OCI-LY1 (cell line): Measurements from ENCODE around the gene CNEP1R1.

Experiments
- H2AFZ ChIP-seq: fragments of 200-600 bp; sonication (generic), shearing (Covaris generic); 2 replicates; pipeline ENCODE4 v1.6.0; 2014; ENCODE audit warnings: antibody characterized with exemption, mild to moderate bottlenecking, low read length
- H3F3A ChIP-seq: fragments of 200-600 bp; sonication (generic), shearing (Covaris generic); 2 replicates; pipeline ENCODE4 v1.6.0; 2014; ENCODE audit warnings: mild to moderate bottlenecking, antibody characterized with exemption, low read length, moderate library complexity; ENCODE audit not compliant: insufficient read depth
- H3K27ac ChIP-seq: fragments of 200-600 bp; sonication (generic); 2 replicates; pipeline ENCODE4 v1.5.1; 2014; ENCODE audit warnings: low read length, mixed run types, mild to moderate bottlenecking, low read depth; ENCODE audit not compliant: poor library complexity, severe bottlenecking
- H3K27me3 ChIP-seq: fragments of 200-600 bp; sonication (generic); 2 replicates; pipeline ENCODE4 v1.6.0; 2014; ENCODE audit warnings: antibody characterized with exemption, mild to moderate bottlenecking, low read length, moderate library complexity; ENCODE audit not compliant: insufficient read depth
- H3K36me3 ChIP-seq: fragments of 200-600 bp; sonication (generic); 2 replicates; pipeline ENCODE4 v1.6.1; 2014; ENCODE audit warnings: mild to moderate bottlenecking, antibody characterized with exemption, low read length, moderate library complexity, mixed read lengths; ENCODE audit not compliant: insufficient read depth
- H3K4me1 ChIP-seq: fragments of 200-600 bp; sonication (generic); 2 replicates; pipeline ENCODE4 v1.5.1; 2014; ENCODE audit warnings: mild to moderate bottlenecking, low read length, moderate library complexity; ENCODE audit not compliant: insufficient read depth, severe bottlenecking
- H3K4me2 ChIP-seq: fragments of 200-600 bp; sonication (generic), shearing (Covaris generic); 2 replicates; pipeline ENCODE4 v1.6.1; 2014; ENCODE audit warnings: low read length
- H3K4me3 ChIP-seq: fragments of 200-600 bp; sonication (generic); 2 replicates; pipeline ENCODE4 v1.5.1; 2014; ENCODE audit warnings: low read length, low read depth, mild to moderate bottlenecking, mixed read lengths; ENCODE audit not compliant: poor library complexity, severe bottlenecking
- H3K79me2 ChIP-seq: fragments of 200-600 bp; shearing (Covaris generic); 2 replicates; pipeline ENCODE4 v1.6.1; 2016; ENCODE audit warnings: mixed run types, low read length, mixed read lengths; ENCODE audit not compliant: insufficient read depth
- H3K9ac ChIP-seq: fragments of 200-600 bp; sonication (generic), shearing (Covaris generic); 2 replicates; pipeline ENCODE4 v1.6.1; 2014; ENCODE audit warnings: mild to moderate bottlenecking, low read length, mixed read lengths
- H3K9me2 ChIP-seq: fragments of 200-600 bp; sonication (generic), shearing (Covaris generic); 2 replicates; pipeline ENCODE4 v1.6.1; 2014; ENCODE audit warnings: low read depth, mild to moderate bottlenecking, low read length, mixed read lengths
- H3K9me3 ChIP-seq: fragments of 200-600 bp; shearing (Covaris generic); 2 replicates; pipeline ENCODE4 v1.6.1; 2014; ENCODE audit warnings: low read length, mixed read lengths
- H4K20me1 ChIP-seq: fragments of 200-600 bp; sonication (generic), shearing (Covaris generic); 2 replicates; pipeline ENCODE4 v1.6.0; 2016; ENCODE audit warnings: mild to moderate bottlenecking, low read length; ENCODE audit not compliant: insufficient read depth
- CTCF ChIP-seq: fragments of 200-600 bp; sonication (generic), shearing (Covaris generic); IDR thresholded peaks from 2 replicates; pipeline ENCODE4 v1.5.1; 2017; ENCODE audit warnings: mild to moderate bottlenecking, antibody characterized with exemption, low read length, moderate library complexity, mixed read lengths
- EZH2 ChIP-seq: fragments of 200-600 bp; sonication (generic), shearing (Covaris generic); IDR thresholded peaks from 2 replicates; pipeline ENCODE4 v1.8.0; 2017; ENCODE audit warnings: borderline replicate concordance, mixed run types, mild to moderate bottlenecking, antibody characterized with exemption, low read length, moderate library complexity, mixed read lengths

Gene CNEP1R1

GRCh38 chr16:50046853-50047252, 21.8 kb downstream of the CNEP1R1 start:
- no peak overlapping the region for H2AFZ ChIP-seq
- H3K4me1 ChIP-seq: no peaks in the 10 kb centered on the region
- no peaks in the 10 kb centered on the region for H3K9me3 ChIP-seq
- no peaks in the 10 kb centered on the region for H3K36me3 ChIP-seq
- H3F3A ChIP-seq: no peaks in the 10 kb centered on the region
- H3K4me2 ChIP-seq: no peak overlapping the region
- H4K20me1 ChIP-seq: no peaks in the 10 kb centered on the region
- H3K9me2 ChIP-seq: no peaks in the 10 kb centered on the region
- H3K27ac ChIP-seq: no peak overlapping the region
- TF ChIP-seq EZH2: no peak
- no peak for TF ChIP-seq CTCF
- no peaks in the 10 kb centered on the region for H3K79me2 ChIP-seq
- no peaks in the 10 kb centered on the region; the same call in 1 of the 2 replicates for H3K27me3 ChIP-seq
- H3K9ac ChIP-seq: no peak overlapping the region
- H3K4me3 ChIP-seq: no peak overlapping the region

- Histone ChIP-seq H3K9me2 (no peaks in the 10 kb centered on the region), H3K4me1 (no peaks in the 10 kb centered on the region), H3K4me2 (no peak overlapping the region), H3K79me2 (no peaks in the 10 kb centered on the region), H3K4me3 (no peak overlapping the region), H4K20me1 (no peaks in the 10 kb centered on the region), H3F3A (no peaks in the 10 kb centered on the region), H3K27ac (no peak overlapping the region), H3K36me3 (no peaks in the 10 kb centered on the region), H3K9me3 (no peaks in the 10 kb centered on the region), H3K9ac (no peak overlapping the region), H2AFZ (no peak overlapping the region), H3K27me3 (no peaks in the 10 kb centered on the region; the same call in 1 of the 2 replicates)
- TF ChIP-seq EZH2 (no peak), CTCF (no peak)
Measured at GRCh38 chr16:50047864-50048263, 22.8 kb downstream of the CNEP1R1 start.

- TF ChIP-seq EZH2: no peak
- no peak for TF ChIP-seq CTCF
- no peaks in the 10 kb centered on the region for H3K36me3 ChIP-seq
- H2AFZ ChIP-seq: no peak overlapping the region
Measured at GRCh38 chr16:50050802-50051201, 25.8 kb downstream of the CNEP1R1 start.

More at GRCh38 chr16:50050802-50051201, 25.8 kb downstream of the CNEP1R1 start:
- no peaks in the 10 kb centered on the region for H4K20me1 ChIP-seq
- H3F3A ChIP-seq: no peaks in the 10 kb centered on the region
- no peaks in the 10 kb centered on the region; the same call in 1 of the 2 replicates for H3K27me3 ChIP-seq
- no peaks in the 10 kb centered on the region for H3K4me1 ChIP-seq
- H3K79me2 ChIP-seq: no peaks in the 10 kb centered on the region
- H3K4me3 ChIP-seq: no peak overlapping the region
- no peaks in the 10 kb centered on the region for H3K9me3 ChIP-seq
- H3K9ac ChIP-seq: no peak overlapping the region
- no peak overlapping the region for H3K27ac ChIP-seq
- H3K4me2 ChIP-seq: no peak overlapping the region
- no peaks in the 10 kb centered on the region for H3K9me2 ChIP-seq
